WTC11 (cell line): ENCODE measurements around the gene SLC8A1. TPM values are rescaled to one million over a fixed set of nuclear protein-coding genes. Genes with fewer than 3 reads are reported as not detected.

Source experiments
- ATAC-seq: fragments of 200-7000 bp; cut with Tn5 transposase; 2 replicates; pipeline ENCODE4 v1.10.0; 2021; ENCODE audit warnings: mild to moderate bottlenecking, moderate library complexity
- CTCF ChIA-PET: fragments of 300-600 bp; sonication (Branson Sonifier 250); formaldehyde crosslinking; loops from one replicate; lab custom pipeline; 2021; ENCODE audit warnings: antibody characterized with exemption; lab: Charles Lee
- POLR2A ChIA-PET: fragments of 350-600 bp; sonication (Branson Sonifier 250); formaldehyde crosslinking; loops from one replicate; lab custom pipeline; 2021; ENCODE audit warnings: antibody characterized with exemption; lab: Charles Lee
- DNase-seq: peaks from one replicate; pipeline ENCODE4 v3.0.0; 2021; ENCODE audit warnings: low spot score
- H3K27ac Mint-ChIP-seq: 2 replicates; pipeline ENCODE4 v1.8.0; 2021; ENCODE audit warnings: mixed read lengths
- H3K27me3 Mint-ChIP-seq: 2 replicates; pipeline ENCODE4 v1.8.0; 2021; ENCODE audit warnings: low read depth, mild to moderate bottlenecking, moderate library complexity, mixed read lengths
- H3K36me3 Mint-ChIP-seq: 2 replicates; pipeline ENCODE4 v1.8.0; 2021; ENCODE audit warnings: mixed read lengths
- H3K4me1 Mint-ChIP-seq: 2 replicates; pipeline ENCODE4 v1.8.0; 2022; ENCODE audit warnings: mixed read lengths
- H3K4me3 Mint-ChIP-seq: 2 replicates; pipeline ENCODE4 v1.8.0; 2021; ENCODE audit warnings: mild to moderate bottlenecking, moderate library complexity, mixed read lengths
- H3K9me3 Mint-ChIP-seq: 2 replicates; pipeline ENCODE4 v1.8.0; 2021; ENCODE audit warnings: mixed read lengths
- ESRRA ChIP-seq: sonication (generic); formaldehyde crosslinking; IDR thresholded peaks from 2 replicates; pipeline ENCODE4 v1.8.1; 2022; ENCODE audit warnings: mild to moderate bottlenecking, missing genetic modification reagents, borderline replicate concordance
- FOXJ3 ChIP-seq: sonication (generic); formaldehyde crosslinking; IDR thresholded peaks from 2 replicates; pipeline ENCODE4 v1.9.0; 2021; ENCODE audit warnings: missing genetic modification reagents, mild to moderate bottlenecking, borderline replicate concordance
- FOXK1 ChIP-seq: sonication (generic); formaldehyde crosslinking; IDR thresholded peaks from 2 replicates; pipeline ENCODE4 v1.8.0; 2022; ENCODE audit warnings: mild to moderate bottlenecking, moderate library complexity, missing genetic modification reagents
- FOXP1 ChIP-seq: sonication (generic); formaldehyde crosslinking; IDR thresholded peaks from 2 replicates; pipeline ENCODE4 v1.8.0; 2022; ENCODE audit warnings: missing genetic modification reagents, mild to moderate bottlenecking, moderate library complexity, borderline replicate concordance
- JUN ChIP-seq: sonication (generic); formaldehyde crosslinking; IDR thresholded peaks from 2 replicates; pipeline ENCODE4 v1.8.0; 2023; ENCODE audit warnings: mild to moderate bottlenecking, missing genetic modification reagents
- MYBL2 ChIP-seq: sonication (generic); formaldehyde crosslinking; IDR thresholded peaks from 2 replicates; pipeline ENCODE4 v1.8.1; 2023; ENCODE audit warnings: mild to moderate bottlenecking, moderate library complexity, missing genetic modification reagents
- NR2C2 ChIP-seq: sonication (generic); formaldehyde crosslinking; IDR thresholded peaks from 2 replicates; pipeline ENCODE4 v1.8.0; 2022; ENCODE audit warnings: mild to moderate bottlenecking, missing genetic modification reagents
- OVOL2 ChIP-seq: fragments of 250-450 bp; sonication (Bioruptor Pico); IDR thresholded peaks from 2 replicates; pipeline ENCODE4 v1.9.0; 2021; ENCODE audit warnings: mild to moderate bottlenecking, borderline replicate concordance
- TEAD4 ChIP-seq: sonication (generic); formaldehyde crosslinking; IDR thresholded peaks from 2 replicates; pipeline ENCODE4 v1.8.0; 2022; ENCODE audit warnings: mild to moderate bottlenecking, missing genetic modification reagents
- ZNF121 ChIP-seq: sonication (generic); formaldehyde crosslinking; IDR thresholded peaks from 2 replicates; pipeline ENCODE4 v1.8.0; 2023; ENCODE audit warnings: missing genetic modification reagents
- ZNF219 ChIP-seq: sonication (generic); formaldehyde crosslinking; IDR thresholded peaks from 2 replicates; pipeline ENCODE4 v1.8.0; 2023; ENCODE audit warnings: missing genetic modification reagents, mild to moderate bottlenecking, borderline replicate concordance
- ZNF263 ChIP-seq: sonication (generic); formaldehyde crosslinking; IDR thresholded peaks from 2 replicates; pipeline ENCODE4 v1.8.1; 2022; ENCODE audit warnings: low read depth, mild to moderate bottlenecking, moderate library complexity, missing genetic modification reagents
- ZNF423 ChIP-seq: fragments of 250-450 bp; sonication (Bioruptor Pico); IDR thresholded peaks from 2 replicates; pipeline ENCODE4 v2.1.2; 2022; ENCODE audit warnings: mild to moderate bottlenecking, moderate library complexity
- total RNA-seq: library from RNA; stranded (reverse); gene quantifications from 3 replicates; pipeline ENCODE4 v1.2.3, GENCODE V29; 2021
- TF ChIP-seq, protein P1 (sequence below): sonication (generic); formaldehyde crosslinking; IDR thresholded peaks from 2 replicates; pipeline ENCODE4 v1.8.1; 2022; ENCODE audit warnings: low read depth, missing genetic modification reagents, borderline replicate concordance
- TF ChIP-seq, protein P2 (sequence below): fragments of 250-450 bp; sonication (Bioruptor Pico); conservative IDR thresholded peaks from 2 replicates; pipeline ENCODE4 v1.9.0; 2021; ENCODE audit warnings: mild to moderate bottlenecking
- TF ChIP-seq, protein P3 (sequence below): fragments of 250-450 bp; sonication (Bioruptor Pico); IDR thresholded peaks from 2 replicates; pipeline ENCODE4 v1.9.0; 2021; ENCODE audit warnings: moderate library complexity, mild to moderate bottlenecking, inconsistent platforms, borderline replicate concordance
- TF ChIP-seq, protein P4 (sequence below): sonication (generic); formaldehyde crosslinking; IDR thresholded peaks from 2 replicates; pipeline ENCODE4 v1.8.0; 2023; ENCODE audit warnings: mild to moderate bottlenecking, missing genetic modification reagents
- TF ChIP-seq, protein P5 (sequence below): sonication (generic); formaldehyde crosslinking; IDR thresholded peaks from 2 replicates; pipeline ENCODE4 v1.8.1; 2022; ENCODE audit warnings: low read depth, mild to moderate bottlenecking, moderate library complexity, missing genetic modification reagents, borderline replicate concordance
- TF ChIP-seq, protein P6 (sequence below): sonication (generic); formaldehyde crosslinking; IDR thresholded peaks from 2 replicates; pipeline ENCODE4 v1.8.0; 2023; ENCODE audit warnings: missing genetic modification reagents, mild to moderate bottlenecking, borderline replicate concordance

Gene SLC8A1
- total RNA-seq, 1 experiment from 2014 or later, result 2.6 TPM

DNA sequence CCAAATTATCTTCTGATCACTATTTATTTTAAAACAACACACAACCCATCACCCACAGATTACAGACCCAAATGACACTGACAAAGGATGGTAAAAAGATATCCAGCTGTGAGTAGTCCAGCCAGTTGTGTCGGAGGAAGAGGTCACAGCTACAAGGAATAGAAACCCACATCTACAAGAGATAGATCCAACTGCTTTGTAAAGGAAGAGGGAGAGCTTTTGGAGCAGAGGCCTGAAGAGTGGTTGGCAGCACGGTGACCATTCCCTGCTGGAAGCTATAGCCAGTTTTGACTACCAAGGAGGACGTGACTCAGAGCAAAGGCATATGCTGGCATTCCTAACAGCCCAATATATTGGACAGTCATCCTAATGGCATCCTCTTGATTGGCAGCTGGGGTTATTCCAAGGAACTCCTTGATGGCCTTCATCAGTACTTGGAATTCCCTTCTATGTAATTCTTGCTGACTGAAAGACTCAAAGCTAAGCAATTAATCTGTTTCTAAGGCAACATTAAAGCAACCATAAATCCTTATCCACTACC is 17.1 kb downstream of the SLC8A1 start:
- DNase-seq, result no peak
- ChIA-PET CTCF (no interaction called here), POLR2A (no interaction called here)
- H3K4me1 Mint-ChIP-seq, result peaks cover 3% of the 10 kb centered on the region; the same call in 1 of the 2 replicates
- no peak overlapping the region for H3K27ac Mint-ChIP-seq
- no peaks in the 10 kb centered on the region for H3K27me3 Mint-ChIP-seq
- ATAC-seq, result no peak
- no peaks in the 10 kb centered on the region for H3K9me3 Mint-ChIP-seq
- TF ChIP-seq, protein P1, sequence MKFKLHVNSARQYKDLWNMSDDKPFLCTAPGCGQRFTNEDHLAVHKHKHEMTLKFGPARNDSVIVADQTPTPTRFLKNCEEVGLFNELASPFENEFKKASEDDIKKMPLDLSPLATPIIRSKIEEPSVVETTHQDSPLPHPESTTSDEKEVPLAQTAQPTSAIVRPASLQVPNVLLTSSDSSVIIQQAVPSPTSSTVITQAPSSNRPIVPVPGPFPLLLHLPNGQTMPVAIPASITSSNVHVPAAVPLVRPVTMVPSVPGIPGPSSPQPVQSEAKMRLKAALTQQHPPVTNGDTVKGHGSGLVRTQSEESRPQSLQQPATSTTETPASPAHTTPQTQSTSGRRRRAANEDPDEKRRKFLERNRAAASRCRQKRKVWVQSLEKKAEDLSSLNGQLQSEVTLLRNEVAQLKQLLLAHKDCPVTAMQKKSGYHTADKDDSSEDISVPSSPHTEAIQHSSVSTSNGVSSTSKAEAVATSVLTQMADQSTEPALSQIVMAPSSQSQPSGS (CRISPR knock-in tag), result no peak
- TF ChIP-seq ZNF219 (CRISPR knock-in tag) (no peak), FOXK1 (CRISPR knock-in tag) (no peak), ZNF121 (CRISPR knock-in tag) (no peak)
- no peak overlapping the region for H3K4me3 Mint-ChIP-seq
- no peaks in the 10 kb centered on the region for H3K36me3 Mint-ChIP-seq

DNA sequence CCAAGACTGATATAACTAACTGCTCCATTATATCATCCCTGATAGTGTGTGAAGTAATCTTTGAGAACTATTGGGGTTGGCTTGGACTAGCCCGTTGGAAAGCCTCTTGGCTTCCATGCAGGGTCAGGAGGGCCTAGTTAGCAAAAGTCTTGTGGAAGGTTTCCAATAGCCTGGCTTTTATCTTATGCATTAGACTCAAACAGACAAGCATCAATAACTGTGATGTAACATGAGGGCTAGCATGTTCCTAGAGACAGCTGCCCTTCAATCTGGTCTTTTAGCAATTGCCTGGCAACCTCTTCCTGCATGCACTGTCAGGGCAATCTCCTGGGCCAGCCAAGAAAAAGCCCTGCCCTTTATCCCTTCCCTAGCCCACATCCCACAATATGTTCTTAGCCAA is 18.2 kb downstream of the SLC8A1 start:
- Mint-ChIP-seq H3K36me3 (no peaks in the 10 kb centered on the region), H3K27me3 (no peaks in the 10 kb centered on the region), H3K9me3 (no peaks in the 10 kb centered on the region), H3K4me3 (no peak overlapping the region), H3K27ac (no peak overlapping the region)
- CTCF ChIA-PET, result no interaction called here
- no peak for ATAC-seq
- no peak for TF ChIP-seq OVOL2 (CRISPR knock-in tag)
- TF ChIP-seq, protein P2, sequence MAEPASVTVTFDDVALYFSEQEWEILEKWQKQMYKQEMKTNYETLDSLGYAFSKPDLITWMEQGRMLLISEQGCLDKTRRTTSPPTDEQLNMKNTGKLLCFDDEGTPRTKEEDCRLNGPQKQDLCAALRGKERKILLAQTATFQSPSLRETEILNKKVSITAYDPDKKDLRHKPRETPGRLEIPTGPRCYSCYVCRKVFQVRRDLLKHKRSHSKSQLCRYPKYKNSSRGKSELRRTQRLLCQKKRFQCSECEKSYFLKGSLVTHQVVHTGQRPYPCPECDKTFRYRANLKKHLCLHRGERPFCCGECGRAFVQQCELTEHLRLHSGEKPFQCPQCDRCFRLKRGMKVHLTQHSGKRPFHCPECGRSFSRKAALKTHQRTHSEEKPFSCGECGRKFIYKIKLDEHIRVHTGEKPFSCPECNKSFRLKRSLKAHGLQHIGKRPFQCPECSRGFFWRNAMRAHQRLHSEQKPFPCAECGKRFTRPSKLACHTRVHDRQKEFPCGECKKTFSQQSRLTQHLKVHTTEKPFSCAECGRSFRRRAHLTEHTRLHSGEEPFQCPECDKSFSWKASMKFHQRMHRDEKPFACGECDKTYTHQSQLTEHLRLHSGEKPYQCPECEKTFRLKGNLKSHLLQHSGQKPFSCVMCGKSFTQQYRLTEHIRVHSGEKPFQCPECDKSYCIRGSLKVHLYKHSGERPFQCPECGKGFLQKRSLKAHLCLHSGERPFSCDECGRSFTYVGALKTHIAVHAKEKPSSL, result no peak
- no peak for TF ChIP-seq MYBL2 (CRISPR knock-in tag)
- TF ChIP-seq NR2C2 (CRISPR knock-in tag), result no peak
- no peak for TF ChIP-seq ESRRA (CRISPR knock-in tag)
- TF ChIP-seq FOXJ3, result no peak
- TF ChIP-seq JUN (CRISPR knock-in tag), result no peak
- TF ChIP-seq, protein P3, sequence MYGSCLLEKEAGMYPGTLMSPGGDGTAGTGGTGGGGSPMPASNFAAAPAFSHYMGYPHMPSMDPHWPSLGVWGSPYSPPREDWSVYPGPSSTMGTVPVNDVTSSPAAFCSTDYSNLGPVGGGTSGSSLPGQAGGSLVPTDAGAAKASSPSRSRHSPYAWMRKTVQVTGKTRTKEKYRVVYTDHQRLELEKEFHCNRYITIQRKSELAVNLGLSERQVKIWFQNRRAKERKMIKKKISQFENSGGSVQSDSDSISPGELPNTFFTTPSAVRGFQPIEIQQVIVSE (CRISPR knock-in tag), result no peak
- TF ChIP-seq TEAD4 (CRISPR knock-in tag), result no peak
- TF ChIP-seq, all 79 proteins: peak for 0
- no peak for DNase-seq
- peaks cover 3% of the 10 kb centered on the region; the same call in 1 of the 2 replicates for H3K4me1 Mint-ChIP-seq
- POLR2A ChIA-PET, result no interaction called here

DNA sequence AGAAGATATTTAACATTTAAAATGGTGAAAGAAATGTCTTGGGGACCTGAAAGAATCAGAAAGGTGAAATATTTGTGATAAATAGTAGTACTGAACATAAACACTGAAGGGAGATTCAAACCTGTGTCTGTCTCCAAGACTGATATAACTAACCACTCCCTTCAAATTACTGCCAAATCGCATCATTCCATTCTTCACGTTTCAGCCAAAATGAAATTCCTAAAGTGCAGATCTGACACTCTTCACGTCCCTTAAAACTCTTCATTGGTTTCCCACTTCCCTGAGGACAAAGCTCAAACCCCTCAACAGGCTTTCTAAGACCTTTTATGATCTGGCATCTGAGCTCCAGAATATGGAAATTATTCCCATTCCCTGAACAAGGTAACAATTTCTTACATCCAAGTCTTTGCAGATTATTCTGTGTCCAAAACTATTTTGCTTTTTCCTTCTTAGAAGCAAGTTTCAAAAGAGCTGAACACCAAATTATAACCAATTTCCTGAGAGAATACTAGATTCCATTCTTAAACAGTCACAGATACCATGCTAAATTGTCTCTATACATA is 18.9 kb downstream of the SLC8A1 start:
- Mint-ChIP-seq H3K4me3 (no peak overlapping the region), H3K27ac (no peak overlapping the region), H3K9me3 (no peaks in the 10 kb centered on the region), H3K27me3 (no peaks in the 10 kb centered on the region), H3K4me1 (peaks cover 3% of the 10 kb centered on the region; the same call in 1 of the 2 replicates), H3K36me3 (no peaks in the 10 kb centered on the region)
- POLR2A ChIA-PET, result no interaction called here
- DNase-seq (no peak), ATAC-seq (no peak)
- CTCF ChIA-PET, result no interaction called here
- TF ChIP-seq ZNF423 (CRISPR knock-in tag) (no peak), ZNF121 (CRISPR knock-in tag) (no peak), FOXP1 (CRISPR knock-in tag) (no peak), ZNF263 (CRISPR knock-in tag) (no peak)
- TF ChIP-seq, protein P4, sequence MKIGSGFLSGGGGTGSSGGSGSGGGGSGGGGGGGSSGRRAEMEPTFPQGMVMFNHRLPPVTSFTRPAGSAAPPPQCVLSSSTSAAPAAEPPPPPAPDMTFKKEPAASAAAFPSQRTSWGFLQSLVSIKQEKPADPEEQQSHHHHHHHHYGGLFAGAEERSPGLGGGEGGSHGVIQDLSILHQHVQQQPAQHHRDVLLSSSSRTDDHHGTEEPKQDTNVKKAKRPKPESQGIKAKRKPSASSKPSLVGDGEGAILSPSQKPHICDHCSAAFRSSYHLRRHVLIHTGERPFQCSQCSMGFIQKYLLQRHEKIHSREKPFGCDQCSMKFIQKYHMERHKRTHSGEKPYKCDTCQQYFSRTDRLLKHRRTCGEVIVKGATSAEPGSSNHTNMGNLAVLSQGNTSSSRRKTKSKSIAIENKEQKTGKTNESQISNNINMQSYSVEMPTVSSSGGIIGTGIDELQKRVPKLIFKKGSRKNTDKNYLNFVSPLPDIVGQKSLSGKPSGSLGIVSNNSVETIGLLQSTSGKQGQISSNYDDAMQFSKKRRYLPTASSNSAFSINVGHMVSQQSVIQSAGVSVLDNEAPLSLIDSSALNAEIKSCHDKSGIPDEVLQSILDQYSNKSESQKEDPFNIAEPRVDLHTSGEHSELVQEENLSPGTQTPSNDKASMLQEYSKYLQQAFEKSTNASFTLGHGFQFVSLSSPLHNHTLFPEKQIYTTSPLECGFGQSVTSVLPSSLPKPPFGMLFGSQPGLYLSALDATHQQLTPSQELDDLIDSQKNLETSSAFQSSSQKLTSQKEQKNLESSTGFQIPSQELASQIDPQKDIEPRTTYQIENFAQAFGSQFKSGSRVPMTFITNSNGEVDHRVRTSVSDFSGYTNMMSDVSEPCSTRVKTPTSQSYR, result no peak
- TF ChIP-seq, protein P5, sequence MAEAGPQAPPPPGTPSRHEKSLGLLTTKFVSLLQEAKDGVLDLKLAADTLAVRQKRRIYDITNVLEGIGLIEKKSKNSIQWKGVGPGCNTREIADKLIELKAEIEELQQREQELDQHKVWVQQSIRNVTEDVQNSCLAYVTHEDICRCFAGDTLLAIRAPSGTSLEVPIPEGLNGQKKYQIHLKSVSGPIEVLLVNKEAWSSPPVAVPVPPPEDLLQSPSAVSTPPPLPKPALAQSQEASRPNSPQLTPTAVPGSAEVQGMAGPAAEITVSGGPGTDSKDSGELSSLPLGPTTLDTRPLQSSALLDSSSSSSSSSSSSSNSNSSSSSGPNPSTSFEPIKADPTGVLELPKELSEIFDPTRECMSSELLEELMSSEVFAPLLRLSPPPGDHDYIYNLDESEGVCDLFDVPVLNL (CRISPR knock-in tag), result no peak
- TF ChIP-seq, protein P6, sequence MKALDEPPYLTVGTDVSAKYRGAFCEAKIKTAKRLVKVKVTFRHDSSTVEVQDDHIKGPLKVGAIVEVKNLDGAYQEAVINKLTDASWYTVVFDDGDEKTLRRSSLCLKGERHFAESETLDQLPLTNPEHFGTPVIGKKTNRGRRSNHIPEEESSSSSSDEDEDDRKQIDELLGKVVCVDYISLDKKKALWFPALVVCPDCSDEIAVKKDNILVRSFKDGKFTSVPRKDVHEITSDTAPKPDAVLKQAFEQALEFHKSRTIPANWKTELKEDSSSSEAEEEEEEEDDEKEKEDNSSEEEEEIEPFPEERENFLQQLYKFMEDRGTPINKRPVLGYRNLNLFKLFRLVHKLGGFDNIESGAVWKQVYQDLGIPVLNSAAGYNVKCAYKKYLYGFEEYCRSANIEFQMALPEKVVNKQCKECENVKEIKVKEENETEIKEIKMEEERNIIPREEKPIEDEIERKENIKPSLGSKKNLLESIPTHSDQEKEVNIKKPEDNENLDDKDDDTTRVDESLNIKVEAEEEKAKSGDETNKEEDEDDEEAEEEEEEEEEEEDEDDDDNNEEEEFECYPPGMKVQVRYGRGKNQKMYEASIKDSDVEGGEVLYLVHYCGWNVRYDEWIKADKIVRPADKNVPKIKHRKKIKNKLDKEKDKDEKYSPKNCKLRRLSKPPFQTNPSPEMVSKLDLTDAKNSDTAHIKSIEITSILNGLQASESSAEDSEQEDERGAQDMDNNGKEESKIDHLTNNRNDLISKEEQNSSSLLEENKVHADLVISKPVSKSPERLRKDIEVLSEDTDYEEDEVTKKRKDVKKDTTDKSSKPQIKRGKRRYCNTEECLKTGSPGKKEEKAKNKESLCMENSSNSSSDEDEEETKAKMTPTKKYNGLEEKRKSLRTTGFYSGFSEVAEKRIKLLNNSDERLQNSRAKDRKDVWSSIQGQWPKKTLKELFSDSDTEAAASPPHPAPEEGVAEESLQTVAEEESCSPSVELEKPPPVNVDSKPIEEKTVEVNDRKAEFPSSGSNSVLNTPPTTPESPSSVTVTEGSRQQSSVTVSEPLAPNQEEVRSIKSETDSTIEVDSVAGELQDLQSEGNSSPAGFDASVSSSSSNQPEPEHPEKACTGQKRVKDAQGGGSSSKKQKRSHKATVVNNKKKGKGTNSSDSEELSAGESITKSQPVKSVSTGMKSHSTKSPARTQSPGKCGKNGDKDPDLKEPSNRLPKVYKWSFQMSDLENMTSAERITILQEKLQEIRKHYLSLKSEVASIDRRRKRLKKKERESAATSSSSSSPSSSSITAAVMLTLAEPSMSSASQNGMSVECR (CRISPR knock-in tag), result no peak
